AG04450 (cell line): ENCODE results near the gene SEMA3G. TPM values are rescaled to one million over a fixed set of nuclear protein-coding genes. Genes with fewer than 3 reads are reported as not detected.

ENCODE experiments used
- CTCF ChIA-PET: fragments of 300-600, 350-600 bp; formaldehyde crosslinking; extraction: SDS; loops from one replicate; lab custom pipeline; 2022; ENCODE audit warnings: antibody characterized with exemption, inconsistent platforms; lab: Charles Lee
- POLR2A ChIA-PET: fragments of 350-600 bp; formaldehyde crosslinking; extraction: SDS; loops from one replicate; lab custom pipeline; 2021; ENCODE audit warnings: antibody characterized with exemption, inconsistent platforms; lab: Yijun Ruan, JAX
- DNase-seq: peaks from one replicate; pipeline ENCODE4 v3.0.0-alpha.2; 2011; ENCODE audit warnings: low read depth, low spot score
- H3K27ac ChIP-seq: one replicate; pipeline ENCODE4 v1.5.1; 2012; ENCODE audit warnings: low read depth, low read length, control low read depth
- H3K27me3 ChIP-seq: one replicate; pipeline ENCODE4 v1.6.0; 2012; ENCODE audit warnings: low read length; ENCODE audit not compliant: control insufficient read depth, insufficient read depth
- H3K4me3 ChIP-seq: 2 replicates; pipeline ENCODE4 v1.5.1; 2011; ENCODE audit warnings: mild to moderate bottlenecking, low read depth, low read length, control low read depth
- H3K9me3 ChIP-seq: 2 replicates; pipeline ENCODE4 v1.5.1; 2012; ENCODE audit warnings: low read length; ENCODE audit not compliant: control insufficient read depth, insufficient read depth
- polyA plus RNA-seq: library from polyadenylated mRNA; depleted of rRNA; stranded (reverse); fragments of >200 nt; gene quantifications from 2 replicates; pipeline ENCODE4 v1.2.3, GENCODE V29; 2011
- TF ChIP-seq, protein P1 (sequence below): IDR thresholded peaks from 2 replicates; pipeline ENCODE4 v1.5.1; 2011; ENCODE audit warnings: low read depth, low read length, control low read depth, inconsistent platforms

SEMA3G gene
- polyA plus RNA-seq, 1 experiment = not detected

DNA sequence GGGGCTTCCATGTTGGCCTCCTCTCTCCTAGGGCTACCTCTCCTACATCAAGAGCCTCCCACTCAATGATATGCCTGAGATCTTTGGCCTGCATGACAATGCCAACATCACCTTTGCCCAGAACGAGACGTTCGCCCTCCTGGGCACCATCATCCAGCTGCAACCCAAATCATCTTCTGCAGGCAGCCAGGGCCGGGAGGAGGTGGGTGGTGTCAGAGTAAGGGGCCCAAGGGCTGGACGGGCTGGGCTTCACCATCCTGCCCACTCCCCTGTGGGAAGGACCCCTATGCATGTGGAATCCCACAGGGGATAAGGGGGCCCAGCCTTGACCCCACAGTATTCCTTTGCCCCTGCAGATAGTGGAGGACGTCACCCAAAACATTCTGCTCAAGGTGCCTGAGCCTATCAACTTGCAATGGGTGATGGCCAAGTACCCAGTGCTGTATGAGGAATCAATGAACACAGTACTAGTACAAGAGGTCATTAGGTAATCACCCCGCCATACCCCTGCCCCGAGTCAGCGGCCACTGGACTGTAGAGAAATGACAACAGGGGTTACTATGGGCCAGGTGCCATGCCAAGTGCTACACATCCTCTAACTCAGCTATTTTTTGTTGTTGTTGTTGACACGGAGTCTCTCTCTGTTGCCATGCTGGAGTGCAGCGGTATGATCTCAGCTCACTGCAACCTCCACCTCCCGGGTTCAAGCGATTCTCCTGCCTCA, 47.1 kb downstream of the SEMA3G start:
- CTCF ChIA-PET = no interaction called here
- POLR2A ChIA-PET = no interaction called here
- Histone ChIP-seq H3K27me3 (peaks cover 7% of the 10 kb centered on the region), H3K4me3 (no peak overlapping the region), H3K9me3 (no peaks in the 10 kb centered on the region), H3K27ac (no peak overlapping the region)
- TF ChIP-seq, protein P1, sequence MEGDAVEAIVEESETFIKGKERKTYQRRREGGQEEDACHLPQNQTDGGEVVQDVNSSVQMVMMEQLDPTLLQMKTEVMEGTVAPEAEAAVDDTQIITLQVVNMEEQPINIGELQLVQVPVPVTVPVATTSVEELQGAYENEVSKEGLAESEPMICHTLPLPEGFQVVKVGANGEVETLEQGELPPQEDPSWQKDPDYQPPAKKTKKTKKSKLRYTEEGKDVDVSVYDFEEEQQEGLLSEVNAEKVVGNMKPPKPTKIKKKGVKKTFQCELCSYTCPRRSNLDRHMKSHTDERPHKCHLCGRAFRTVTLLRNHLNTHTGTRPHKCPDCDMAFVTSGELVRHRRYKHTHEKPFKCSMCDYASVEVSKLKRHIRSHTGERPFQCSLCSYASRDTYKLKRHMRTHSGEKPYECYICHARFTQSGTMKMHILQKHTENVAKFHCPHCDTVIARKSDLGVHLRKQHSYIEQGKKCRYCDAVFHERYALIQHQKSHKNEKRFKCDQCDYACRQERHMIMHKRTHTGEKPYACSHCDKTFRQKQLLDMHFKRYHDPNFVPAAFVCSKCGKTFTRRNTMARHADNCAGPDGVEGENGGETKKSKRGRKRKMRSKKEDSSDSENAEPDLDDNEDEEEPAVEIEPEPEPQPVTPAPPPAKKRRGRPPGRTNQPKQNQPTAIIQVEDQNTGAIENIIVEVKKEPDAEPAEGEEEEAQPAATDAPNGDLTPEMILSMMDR = no peak
- DNase-seq = no peak

DNA sequence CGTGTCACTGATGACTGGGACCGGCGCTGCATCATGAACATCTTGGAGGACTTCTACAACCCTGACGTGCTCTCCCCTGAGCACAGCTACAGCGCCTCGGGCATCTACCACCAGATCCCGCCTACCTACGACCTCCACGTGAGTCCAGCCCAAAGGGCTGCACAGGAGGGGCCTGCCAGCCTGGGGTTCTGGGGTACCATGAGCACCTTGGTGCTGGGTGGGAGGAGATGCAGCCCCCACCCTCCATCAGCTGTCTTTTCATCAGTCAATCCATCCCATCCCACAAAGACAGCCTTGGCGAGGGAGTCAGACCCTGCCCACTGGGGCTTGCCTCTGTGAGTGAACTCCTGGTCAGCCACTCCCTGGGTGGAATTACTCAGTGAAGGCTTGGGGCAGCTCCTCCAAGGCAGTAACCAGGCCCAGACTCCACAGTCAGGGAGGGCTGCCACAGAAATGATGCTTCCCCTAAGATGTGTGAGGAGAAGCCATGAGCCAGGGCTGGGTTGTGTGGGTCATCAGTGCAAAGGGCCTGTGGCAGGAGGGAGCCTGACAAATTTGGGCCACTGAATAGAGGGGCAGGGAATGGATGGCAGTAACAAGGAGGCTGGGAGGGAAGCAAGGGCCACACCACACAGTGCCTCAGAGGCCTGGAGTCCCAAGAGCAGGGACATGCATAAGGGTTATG, 47.9 kb downstream of the SEMA3G start:
- H3K27ac ChIP-seq = no peak overlapping the region
- ChIA-PET POLR2A (no interaction called here), CTCF (no interaction called here)
- H3K4me3 ChIP-seq = no peak overlapping the region
- DNase-seq = no peak
- H3K9me3 ChIP-seq = no peaks in the 10 kb centered on the region
- TF ChIP-seq, protein P1 = no peak
- peaks cover 7% of the 10 kb centered on the region for H3K27me3 ChIP-seq

DNA sequence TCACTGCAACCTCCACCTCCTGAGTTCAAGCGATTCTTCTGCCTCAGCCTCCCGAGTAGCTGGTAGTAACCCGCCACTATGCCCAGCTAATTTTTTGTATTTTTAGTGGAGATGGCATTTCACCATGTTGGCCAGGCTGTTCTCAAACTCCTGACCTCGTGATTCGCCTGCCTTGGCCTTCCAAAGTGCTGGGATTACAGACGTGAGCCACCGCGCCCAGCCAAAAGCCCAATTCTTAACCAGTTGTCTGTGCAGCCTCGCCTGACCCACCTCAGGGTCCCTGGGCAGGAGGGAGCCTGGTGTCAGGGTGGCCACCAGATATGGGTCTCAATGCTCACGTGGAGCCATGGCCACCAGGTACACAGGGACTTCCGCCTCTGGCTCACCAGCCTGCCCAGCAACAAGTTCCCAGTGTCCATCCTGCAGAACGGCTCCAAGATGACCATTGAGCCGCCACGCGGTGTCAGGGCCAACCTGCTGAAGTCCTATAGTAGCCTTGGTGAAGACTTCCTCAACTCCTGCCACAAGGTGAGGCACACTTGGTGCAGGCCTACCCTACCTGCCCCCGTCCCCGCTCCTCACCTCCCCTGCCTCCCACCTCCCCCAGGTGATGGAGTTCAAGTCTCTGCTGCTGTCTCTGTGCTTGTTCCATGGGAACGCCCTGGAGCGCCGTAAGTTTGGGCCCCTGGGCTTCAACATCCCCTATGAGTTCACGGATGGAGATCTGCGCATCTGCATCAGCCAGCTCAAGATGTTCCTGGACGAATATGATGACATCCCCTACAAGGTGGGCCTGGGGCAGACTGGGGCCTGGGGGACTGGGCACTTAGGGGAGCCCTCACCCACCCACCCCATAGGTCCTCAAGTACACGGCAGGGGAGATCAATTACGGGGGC, 48.6 kb downstream of the SEMA3G start:
- no peak for DNase-seq
- Histone ChIP-seq H3K27ac (no peak overlapping the region), H3K4me3 (no peak overlapping the region), H3K27me3 (peaks cover 7% of the 10 kb centered on the region), H3K9me3 (no peaks in the 10 kb centered on the region)
- TF ChIP-seq, protein P1 = no peak
- CTCF ChIA-PET = no interaction called here
- POLR2A ChIA-PET = no interaction called here

DNA sequence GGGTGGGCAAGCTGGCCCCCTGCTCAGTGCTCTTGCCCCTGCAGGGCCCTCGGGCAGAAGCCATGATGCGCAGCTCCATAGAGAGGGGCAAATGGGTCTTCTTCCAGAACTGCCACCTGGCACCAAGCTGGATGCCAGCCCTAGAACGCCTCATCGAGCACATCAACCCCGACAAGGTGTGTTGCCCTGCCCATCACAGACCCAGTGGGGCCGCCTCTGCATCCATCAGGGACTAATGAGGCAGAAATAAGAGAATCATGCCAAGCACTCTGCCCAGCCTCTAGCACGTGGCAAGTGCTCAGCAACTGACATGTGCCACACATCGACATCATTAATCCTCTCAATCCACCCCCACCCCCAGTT, 49.4 kb downstream of the SEMA3G start:
- Histone ChIP-seq H3K9me3 (no peaks in the 10 kb centered on the region), H3K27ac (no peak overlapping the region), H3K27me3 (peaks cover 7% of the 10 kb centered on the region), H3K4me3 (no peak overlapping the region)
- no peak for DNase-seq
- ChIA-PET CTCF (no interaction called here), POLR2A (no interaction called here)
- TF ChIP-seq, protein P1 = no peak
